HPDE6-E6E7 (cell line): ENCODE measurements around the gene VAT1L.
A peak's percentile ranks its signal among the peaks of the same experiment; 100 is the strongest.

Experiments used
- DNase-seq: peaks from one replicate; pipeline ENCODE4 v3.0.0; 2011; ENCODE audit warnings: missing footprints; ENCODE audit errors: extremely low spot score

Gene VAT1L

DNA sequence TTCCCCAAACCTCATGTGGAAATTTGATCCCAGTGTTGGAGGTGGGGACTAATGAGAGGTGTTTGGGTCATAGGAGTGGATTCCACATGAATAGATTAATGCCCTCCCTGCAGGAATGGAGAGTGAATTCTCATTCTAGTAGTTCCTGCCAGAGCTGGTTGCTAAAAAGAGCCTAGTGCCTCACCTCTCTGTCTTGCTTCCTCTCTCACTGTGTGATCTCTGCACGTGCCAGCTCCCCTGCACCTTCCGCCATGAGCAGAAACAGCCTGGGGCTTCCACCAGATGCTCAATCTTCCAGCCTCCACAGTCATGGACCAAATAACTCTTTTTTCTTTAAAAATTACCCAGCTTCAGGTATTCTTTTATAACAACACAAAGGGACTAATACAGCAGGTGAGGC, 161.1 kb downstream of the VAT1L start:
- no peak for DNase-seq

- DNase-seq = no peak
Measured at GRCh38 chr16:77951788-77952187, 163.4 kb downstream of the VAT1L start.

GRCh38 chr16:77955127-77955526, 166.8 kb downstream of the VAT1L start:
- no peak for DNase-seq

DNA sequence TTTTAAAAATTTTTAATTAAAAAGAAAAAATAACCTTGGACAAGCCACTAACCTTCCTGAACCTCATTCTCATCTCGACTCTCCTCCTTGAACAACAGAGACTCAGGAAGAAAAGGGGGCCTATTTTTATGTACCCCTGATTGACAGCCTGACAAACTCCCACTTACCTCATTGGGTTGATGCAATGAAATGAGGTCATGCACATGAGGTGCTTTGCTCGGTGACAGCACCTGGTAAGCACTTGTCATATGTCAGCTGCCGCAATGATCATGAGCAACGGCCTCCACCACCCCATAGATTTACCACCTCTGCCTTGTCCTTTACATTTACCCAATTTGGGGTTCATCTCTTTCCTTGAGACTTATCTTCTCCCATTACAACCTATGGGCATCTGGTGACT, 167.9 kb downstream of the VAT1L start:
- no peak for DNase-seq

- no peak for DNase-seq
Measured at GRCh38 chr16:77960766-77961165, 172.4 kb downstream of the VAT1L start.

- DNase-seq = no peak
Measured at GRCh38 chr16:77961814-77962213, 173.4 kb downstream of the VAT1L start.

DNA sequence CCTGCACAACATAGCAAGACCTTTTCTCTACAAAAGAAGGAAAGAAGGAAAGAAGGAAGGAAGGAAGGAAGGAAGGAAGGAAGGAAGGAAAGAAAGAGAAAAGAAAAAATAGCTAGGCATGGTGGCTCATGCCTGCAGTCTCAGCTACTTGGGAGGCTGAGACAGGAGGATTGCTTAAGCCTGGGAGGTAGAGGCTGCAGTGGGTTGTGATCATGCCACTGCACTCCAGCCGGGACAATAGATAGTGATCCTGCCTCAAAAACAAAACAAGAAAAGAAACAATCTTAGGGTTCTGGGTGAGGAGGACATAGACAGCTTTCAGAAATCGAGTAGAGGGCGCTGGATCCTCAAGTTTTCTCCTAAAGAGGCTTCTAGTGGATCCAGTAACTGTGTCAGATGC, 174.3 kb downstream of the VAT1L start:
- no peak for DNase-seq

DNA sequence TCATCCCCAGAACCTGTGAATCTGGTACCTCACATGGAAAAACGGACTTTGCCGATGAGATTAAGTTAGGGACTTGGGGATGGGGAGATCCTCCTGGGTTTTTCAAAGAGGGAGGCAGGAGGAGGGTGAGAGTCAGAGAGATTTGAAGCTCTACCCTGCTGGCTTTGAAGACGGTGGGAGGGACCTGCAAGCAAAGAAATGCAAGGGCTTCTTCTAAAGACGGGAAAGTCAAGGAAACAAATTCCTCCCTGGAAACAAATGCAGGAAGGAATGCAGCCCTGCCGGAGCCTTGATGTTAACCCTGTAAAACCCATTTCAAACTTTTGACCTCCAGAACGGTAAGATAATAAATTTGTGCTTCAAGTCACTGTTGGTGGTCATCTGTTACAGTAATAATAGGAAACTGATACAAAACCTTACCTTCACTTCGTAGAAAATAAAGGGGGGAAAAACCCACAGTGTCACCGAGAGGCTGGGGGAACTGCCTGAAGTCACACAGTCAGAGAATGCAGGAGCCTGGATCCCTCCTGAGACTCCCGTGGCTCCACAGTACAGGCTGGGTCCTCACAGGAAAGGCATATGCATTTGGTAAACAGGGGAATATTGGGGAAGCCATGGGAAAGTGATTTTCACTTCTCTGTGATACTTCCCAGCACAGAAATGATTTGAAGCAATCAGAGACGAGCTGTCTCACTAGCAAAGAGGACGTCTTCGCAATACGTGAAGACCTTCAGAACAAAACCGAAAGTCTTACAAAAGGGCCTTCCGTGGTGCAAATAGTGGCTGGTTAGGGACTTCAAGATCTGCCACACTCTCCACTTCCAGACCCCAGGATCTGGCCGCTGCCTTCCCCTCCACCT, 175.1 kb downstream of the VAT1L start:
- DNase-seq = no peak

DNA sequence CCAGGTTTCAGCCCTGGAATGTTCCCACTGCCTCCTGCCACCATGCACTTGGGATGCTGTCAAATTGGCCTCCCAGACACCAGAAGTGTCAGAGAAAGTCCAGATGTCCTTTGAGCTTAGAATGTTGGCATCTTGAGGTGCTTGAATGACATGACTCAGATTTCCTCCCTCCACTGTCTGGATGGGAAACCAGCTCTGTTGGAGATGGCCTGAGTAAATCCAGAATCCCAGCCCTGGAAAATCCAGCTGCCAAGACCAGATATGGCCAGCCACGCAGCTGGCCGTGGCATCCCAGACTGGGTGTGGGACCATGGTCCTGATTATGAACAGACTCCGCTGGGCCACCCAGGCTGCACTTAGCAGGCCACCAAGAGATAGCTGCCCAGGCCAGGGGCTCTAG, 177.0 kb downstream of the VAT1L start:
- DNase-seq = no peak

DNA sequence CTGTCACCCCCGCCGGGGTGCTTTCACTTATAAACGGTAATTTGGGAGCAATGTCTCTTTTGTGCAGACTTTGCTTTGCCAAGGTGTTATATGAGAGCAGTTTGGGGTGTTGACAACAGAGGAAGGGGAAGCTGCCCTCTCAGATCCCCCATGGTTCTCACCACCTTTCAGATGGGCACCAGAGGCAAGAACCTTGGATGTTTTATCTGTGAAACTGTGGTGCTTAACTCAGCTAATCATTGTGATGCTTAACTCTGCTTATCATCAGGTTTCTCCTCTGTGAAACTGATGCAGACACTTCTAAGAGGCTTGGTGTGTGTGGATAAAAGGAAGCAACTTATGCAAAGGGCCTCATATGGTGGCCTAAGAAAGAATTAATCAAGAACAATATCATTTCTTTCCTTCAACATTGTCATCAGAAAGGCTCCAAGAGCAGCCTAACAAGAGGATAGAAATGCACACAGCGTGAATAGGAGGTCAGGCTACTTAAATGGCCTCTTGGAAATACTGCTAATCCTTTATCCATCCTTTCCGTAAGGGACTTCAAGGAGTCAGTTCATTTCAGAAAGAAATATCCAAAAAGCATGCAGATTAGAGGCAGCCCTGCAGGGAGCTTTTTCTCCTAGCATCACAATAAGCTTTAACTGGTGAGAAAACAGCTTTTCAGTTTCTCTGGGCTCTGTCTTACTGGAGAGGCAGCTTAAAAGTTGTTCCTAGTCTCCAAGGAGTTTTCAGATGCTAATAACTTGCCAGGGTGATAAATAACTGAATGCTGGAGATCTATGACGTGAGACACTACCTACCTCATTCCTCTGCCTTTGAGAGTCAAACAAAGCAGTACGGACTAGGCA, 178.9 kb downstream of the VAT1L start:
- DNase-seq = no peak

- DNase-seq = no peak
Measured at GRCh38 chr16:77969861-77970260, 181.5 kb downstream of the VAT1L start.

- no peak for DNase-seq
Measured at GRCh38 chr16:77970371-77970770, 182.0 kb downstream of the VAT1L start.

DNA sequence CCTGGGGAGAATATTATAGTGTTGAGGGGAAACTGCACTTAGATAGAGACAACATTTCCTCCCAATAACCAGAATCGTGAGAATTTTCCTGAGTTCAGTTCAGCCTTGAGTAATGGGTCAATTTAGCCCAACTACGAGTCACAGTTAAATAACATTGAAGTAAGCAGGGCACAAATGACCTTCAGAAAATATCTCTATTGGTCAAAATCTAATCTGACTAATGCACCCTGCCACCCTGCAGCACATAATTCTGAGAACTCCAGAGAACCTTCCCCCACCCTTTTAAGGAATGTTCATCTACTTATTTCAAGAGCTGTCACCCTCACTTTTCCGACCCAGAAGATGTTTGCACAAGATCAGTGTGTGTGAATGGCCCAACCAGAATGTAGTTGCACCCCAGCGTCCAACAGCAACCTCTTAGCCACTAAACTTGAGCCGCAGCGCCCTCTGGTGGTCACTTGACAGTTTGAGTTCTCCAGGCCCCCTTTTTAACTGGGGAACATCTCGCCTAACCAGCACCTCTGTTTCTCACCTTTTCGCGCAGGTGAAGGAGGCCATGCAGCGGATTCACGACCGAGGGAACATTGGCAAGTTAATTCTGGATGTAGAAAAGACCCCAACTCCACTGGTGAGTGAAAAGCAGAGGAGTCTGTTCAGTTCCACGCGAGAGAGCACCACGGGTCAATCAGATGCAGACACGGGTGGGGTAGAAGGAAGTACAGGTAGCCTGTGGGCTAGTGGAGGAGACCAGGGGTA, 183.1 kb downstream of the VAT1L start:
- peak; percentile 34 for DNase-seq

- no peak for DNase-seq
Measured at GRCh38 chr16:77972062-77972392, 183.7 kb downstream of the VAT1L start.

- DNase-seq = no peak
Measured at GRCh38 chr16:77974883-77975282, 186.5 kb downstream of the VAT1L start.

- DNase-seq = no peak
Measured at GRCh38 chr16:77975942-77976341, 187.6 kb downstream of the VAT1L start.

- DNase-seq = no peak
Measured at GRCh38 chr16:77977339-77977738, 189.0 kb downstream of the VAT1L start.

DNA sequence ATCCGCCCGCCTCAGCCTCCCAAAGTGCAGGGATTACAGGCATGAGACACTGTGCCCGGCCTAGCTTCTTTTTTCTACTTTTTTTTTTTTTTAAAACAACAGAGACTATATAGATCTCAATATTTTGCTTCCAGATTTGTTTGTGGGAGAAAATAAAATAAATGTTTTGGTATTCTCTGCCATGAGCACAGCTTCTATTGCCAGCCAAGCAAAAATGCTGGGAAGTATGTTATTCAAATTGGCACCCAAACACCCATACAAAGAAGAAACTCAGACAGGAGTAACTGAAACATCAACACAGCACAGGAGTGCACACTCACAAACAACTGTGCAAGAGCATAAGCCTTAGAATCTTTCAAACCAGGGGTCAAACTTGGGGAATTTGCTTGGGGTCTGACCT, 196.7 kb downstream of the VAT1L start:
- DNase-seq = no peak

DNA sequence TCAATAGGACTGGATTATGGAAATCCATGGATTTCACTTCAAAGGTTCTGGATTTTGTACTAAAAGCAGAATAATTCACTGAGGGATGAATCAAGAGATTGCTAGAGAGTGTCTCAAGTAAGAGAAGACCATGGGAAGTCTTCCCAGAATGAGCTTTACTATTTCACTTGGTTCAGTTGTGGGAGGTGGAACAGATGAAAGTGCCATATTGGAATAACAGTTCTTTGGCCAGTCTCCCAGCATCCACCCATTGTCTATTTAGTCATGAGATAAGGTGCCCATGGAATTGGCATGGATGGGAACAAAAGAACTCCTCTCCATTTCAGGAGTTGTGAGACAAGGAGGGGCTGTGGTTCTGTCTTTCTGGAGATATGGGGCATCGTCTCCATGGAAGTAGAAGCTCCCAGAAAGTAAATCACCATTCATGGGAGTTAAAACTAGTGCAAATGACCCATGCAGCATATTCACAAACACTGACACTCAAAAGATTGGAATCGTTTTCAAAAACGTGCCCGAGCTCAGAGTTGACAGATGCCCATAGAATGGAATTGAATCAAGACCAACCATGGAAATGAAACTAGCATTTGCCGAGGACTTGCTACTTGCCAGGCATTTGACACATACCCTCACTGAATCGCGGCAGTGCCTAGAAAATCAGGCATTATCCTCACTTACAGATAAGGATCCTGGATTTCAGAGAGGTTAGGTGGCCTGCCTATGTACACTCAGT, 197.8 kb downstream of the VAT1L start:
- DNase-seq = no peak

DNA sequence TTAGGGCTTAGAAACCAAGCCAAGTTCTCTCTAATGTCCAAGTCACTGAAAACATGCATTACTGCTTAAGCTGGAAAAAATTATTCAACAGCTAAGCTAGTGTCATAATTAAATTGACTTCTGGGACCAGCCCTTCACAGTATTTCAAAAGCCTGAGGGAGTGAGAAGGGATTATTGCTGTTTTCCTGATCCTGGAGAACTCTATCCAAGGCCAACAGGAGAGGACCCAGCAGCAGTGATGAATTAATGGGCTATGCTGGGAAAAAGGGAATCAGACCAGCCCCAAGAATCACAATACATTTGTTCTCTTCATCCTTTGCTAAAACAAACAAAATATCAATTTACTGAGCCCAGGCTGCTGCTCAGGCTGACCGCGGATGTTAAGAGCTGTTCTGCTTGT, 199.4 kb downstream of the VAT1L start:
- DNase-seq = no peak

- no peak for DNase-seq
Measured at GRCh38 chr16:77989846-77990245, 201.5 kb downstream of the VAT1L start.

DNA sequence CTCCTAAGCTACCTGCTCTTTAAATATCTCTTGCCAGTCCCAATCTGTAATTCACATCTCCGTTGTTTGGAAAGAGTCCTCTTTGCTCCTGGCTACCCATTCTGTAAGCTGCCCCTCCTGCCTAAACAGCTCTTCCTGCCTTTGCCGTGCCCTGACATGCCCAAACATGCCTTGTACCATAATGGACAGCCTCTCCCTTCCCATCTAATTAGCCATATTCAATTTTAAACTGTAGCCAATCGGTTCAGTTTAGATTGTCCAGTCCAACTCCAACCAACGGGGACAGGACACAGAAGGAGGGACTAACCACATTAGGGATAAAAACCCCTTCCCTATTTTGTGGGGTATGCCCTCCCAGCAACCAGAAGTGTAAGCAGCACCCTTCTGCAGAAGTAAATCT, 203.3 kb downstream of the VAT1L start:
- DNase-seq = no peak
